H4 (cell line): ENCODE measurements around the gene TPSG1. TPM values are rescaled to one million over a fixed set of nuclear protein-coding genes. Genes with fewer than 3 reads are reported as not detected.
"Not testable (repeated sequence)": the region's sequence is repeated elsewhere in the genome, so short reads cannot be mapped to it uniquely, and the experiment has no call there.

Experiments
- DNase-seq: peaks from one replicate; pipeline ENCODE4 v3.0.0-alpha.2; 2015; ENCODE audit warnings: low spot score
- total RNA-seq: library from RNA; depleted of rRNA; stranded (reverse); fragments of >200 nt; shearing (Covaris generic); gene quantifications from 2 replicates; pipeline ENCODE4 v1.2.3, GENCODE V29; 2014

TPSG1 gene
- total RNA-seq, 1 experiment from 2014 or later: 1.1 TPM

DNA sequence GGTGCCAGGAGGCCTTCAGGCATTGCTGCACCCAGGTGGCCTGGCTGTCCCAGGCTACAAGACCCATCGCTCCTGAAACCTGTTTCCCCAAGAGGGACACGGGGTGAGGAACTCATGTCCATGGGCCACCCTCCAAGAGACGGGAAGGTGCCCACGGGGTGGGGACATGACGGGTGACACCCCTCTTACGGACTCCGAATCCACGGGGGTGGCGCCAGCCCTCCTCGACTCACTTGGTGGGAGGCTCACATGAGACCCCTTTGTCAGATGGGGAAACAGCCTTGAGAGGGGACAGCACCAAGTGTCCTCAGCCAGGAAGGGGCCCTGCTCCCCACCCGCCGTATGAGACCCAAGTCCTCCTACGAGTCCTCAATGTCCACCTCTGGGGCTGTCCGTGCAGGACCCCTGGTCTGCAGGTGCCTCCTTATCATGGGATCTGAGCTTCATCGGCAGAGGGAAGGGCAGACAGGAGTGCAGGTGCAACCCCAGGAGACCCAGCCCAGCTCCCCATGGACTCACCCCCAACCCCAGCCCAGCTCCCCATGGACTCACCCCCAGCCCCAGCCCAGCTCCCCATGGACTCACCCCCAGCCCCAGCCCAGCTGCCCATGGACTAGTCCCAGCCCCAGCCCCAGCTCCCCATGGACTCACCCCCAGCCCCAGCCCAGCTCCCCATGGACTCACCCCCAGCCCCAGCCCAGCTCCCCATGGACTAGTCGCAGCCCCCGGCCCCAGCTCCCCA, 5.6 kb upstream of the TPSG1 start:
- DNase-seq: not testable (repeated sequence)

- DNase-seq: not testable (repeated sequence)
Observed at GRCh38 chr16:1230084-1230470, 5.0 kb upstream of the TPSG1 start, which contains the start of gene TPSB2. Gene TPSB2, minus strand, starts transcription at chr16:1230184. Its CDS starts 233 bp downstream, at chr16:1229951.

DNA sequence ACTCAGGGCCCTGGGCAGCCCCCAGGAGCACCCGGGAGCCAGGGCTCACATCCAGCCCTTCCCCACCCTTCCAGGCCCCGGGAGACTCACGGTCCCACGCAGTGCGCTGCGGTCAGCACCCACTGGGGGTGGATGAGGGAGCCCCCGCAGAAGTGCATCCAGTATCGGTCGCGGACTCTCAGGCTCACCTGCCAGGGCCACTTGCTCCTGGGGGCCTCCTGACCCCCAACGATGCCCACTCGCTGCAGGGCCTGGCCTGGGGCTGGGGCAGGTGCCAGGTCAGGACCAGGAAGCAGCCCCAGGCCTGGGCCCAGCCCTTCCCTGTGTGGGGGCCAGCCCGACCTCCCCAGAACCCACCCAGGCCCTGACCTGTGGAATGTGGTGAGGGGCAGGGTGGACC, 4.4 kb upstream of the TPSG1 start:
- DNase-seq: not testable (repeated sequence)

- not testable (repeated sequence) for DNase-seq
Observed at GRCh38 chr16:1228227-1228626, 3.2 kb upstream of the TPSG1 start.

DNA sequence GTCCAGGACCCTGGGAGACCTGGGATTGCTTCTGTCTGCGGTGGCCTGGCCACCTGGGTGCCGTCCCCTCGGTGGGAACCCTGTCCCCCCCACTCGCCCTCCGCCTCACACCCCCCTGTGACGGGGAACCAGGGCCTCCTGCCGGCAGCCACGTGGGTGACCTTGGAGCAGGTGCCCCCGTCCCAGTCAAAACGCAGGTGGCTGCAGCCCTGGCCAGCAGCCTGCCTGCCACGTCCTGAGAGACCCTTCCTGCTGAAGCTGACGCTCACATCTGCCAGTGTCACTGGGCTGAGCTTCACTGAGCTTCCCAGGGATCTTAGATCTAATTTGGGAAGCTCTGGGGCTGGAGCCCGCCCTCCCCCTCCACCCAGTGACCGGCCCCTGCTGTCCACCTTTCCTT, 1.6 kb upstream of the TPSG1 start:
- DNase-seq: not testable (repeated sequence)

DNA sequence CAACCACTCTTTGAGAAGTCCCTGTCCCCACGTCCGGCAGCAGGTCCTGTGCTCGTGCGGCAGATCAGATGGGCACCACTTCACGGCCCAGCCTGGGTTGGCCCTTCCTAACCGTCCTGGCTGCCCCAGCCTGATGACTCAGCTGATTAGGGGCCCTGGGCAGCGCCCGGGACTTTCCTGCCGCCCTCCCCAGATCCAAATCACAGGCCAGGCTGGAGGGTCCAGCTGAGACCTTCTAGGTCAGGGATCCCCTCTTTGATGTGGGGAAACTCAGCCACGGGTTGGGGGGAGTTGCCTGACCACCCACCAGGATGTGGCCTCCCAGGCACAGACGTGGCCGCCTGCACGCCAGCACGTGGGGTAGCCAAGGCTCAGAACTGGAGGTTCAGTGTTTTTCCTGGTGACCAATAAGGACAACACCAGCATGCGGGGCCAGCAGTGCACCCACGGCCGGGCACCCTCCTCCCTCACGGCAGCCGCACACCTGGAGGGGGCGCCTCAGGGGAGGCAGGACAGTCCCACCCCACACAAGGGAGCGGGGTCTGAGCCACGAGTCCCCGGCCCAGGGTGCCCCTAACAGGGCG, 752 bp upstream of the TPSG1 start:
- not testable (repeated sequence) for DNase-seq

GRCh38 chr16:1224558-1224957, 510 bp downstream of the TPSG1 start:
- DNase-seq: no peak

GRCh38 chr16:1223355-1224214, 1.5 kb downstream of the TPSG1 start:
- no peak for DNase-seq

GRCh38 chr16:1222553-1223354, 2.3 kb downstream of the TPSG1 start:
- DNase-seq: no peak

GRCh38 chr16:1221628-1222552, 3.2 kb downstream of the TPSG1 start:
- no peak for DNase-seq

GRCh38 chr16:1220841-1221627, 4.0 kb downstream of the TPSG1 start:
- DNase-seq: no peak

GRCh38 chr16:1220098-1220728, 4.9 kb downstream of the TPSG1 start:
- no peak for DNase-seq

- DNase-seq: no peak
Observed at GRCh38 chr16:1218930-1219611, 6.0 kb downstream of the TPSG1 start.

DNA sequence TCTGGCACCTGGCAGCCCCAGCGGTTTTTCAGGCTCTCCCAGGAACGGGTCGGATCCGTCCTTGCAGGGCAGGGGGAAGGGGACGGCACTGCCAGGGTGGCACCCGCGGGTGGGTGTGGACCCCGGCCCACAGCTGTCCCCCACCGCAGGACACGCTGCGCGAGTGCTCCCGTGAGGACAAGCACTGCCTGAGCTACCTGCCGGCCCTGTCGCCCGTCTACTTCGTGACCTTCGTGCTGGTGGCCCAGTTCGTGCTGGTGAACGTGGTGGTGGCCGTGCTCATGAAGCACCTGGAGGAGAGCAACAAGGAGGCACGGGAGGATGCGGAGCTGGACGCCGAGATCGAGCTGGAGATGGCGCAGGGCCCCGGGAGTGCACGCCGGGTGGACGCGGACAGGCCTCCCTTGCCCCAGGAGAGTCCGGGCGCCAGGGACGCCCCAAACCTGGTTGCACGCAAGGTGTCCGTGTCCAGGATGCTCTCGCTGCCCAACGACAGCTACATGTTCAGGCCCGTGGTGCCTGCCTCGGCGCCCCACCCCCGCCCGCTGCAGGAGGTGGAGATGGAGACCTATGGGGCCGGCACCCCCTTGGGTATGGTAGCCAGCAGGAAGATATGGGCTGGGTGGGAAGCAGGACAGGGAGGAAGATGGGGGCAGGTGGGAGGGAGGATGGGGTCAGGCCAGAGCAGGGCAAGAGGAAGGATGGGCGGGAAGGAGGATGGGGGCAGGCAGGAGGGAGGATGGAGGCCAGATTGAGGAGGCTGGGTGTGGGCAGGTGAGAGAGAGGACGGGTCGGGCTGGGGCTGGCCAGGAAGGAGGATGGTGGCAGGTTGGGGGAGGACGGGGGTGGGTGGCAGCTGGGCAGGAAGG, 6.8 kb downstream of the TPSG1 start:
- DNase-seq: no peak

DNA sequence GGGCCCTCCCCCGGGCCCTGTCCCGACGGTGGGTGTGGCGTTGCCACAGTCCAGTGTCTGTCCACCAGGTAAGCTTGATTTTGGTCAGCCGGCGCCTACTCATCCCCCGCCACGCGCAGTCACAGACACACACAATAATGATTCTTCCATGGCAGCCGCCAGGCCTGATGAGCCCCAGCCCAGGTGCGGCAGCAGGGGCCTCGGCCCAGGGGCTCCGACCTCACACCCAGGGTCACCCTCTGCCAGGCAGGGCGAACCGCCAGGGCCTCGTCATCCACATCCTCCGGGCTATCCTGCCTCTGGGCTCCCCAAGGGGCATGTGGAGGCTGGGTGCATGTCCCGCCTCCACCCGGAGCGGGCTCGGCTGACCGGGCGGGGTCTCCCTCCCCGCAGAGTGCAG, 7.5 kb downstream of the TPSG1 start:
- no peak for DNase-seq

GRCh38 chr16:1216681-1217400, 8.2 kb downstream of the TPSG1 start:
- no peak for DNase-seq

DNA sequence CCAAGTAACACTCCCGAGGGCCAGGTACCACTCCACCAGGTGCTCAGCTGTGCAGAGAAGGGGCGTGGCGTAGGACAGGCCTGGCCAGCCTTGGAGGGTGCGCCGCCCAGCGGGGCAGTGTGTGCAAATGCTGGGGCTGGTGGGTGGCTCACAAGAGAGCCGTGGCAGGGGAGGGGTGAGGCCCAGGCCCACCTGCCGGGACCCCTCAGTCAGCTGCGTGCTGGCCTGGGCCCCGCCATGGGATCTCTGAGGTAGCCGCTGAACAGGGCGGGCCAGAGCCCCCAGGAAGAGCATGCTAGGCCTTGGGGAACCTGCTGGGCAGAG, 8.8 kb downstream of the TPSG1 start:
- no peak for DNase-seq
